SK-N-SH (cell line): ENCODE measurements around the gene SFI1. TPM values are rescaled to one million over a fixed set of nuclear protein-coding genes. Genes with fewer than 3 reads are reported as not detected.

Source experiments
- CTCF ChIA-PET: fragments of 300-600, 350-600 bp; formaldehyde crosslinking; extraction: SDS; loops from one replicate; lab custom pipeline; 2021; lab: Yijun Ruan, JAX
- POLR2A ChIA-PET: fragments of 350-600 bp; sonication (Branson Sonifier 250); formaldehyde crosslinking; extraction: SDS; loops from one replicate; lab custom pipeline; 2020; ENCODE audit warnings: antibody characterized with exemption, inconsistent platforms; lab: Yijun Ruan, JAX
- DNase-seq: peaks from one replicate; pipeline ENCODE4 v3.0.0; 2012
- H2AFZ ChIP-seq: fragments of 200-600 bp; sonication (generic); 2 replicates; pipeline ENCODE4 v1.8.1; 2016; ENCODE audit warnings: antibody characterized with exemption, mild to moderate bottlenecking, low read depth
- H3F3A ChIP-seq: fragments of 200-600 bp; sonication (generic); replicated peaks from 2 replicates; pipeline ENCODE3; 2016; ENCODE audit warnings: antibody characterized with exemption, mild to moderate bottlenecking; ENCODE audit not compliant: insufficient read depth
- H3K27ac ChIP-seq, 2 experiments: fragments of 200-500 bp in 1 of 2; fragments of 200-600 bp in 1 of 2; sonication (Bioruptor generic) in 1 of 2; sonication (generic), shearing (Covaris generic) in 1 of 2; 2 replicates each; pipeline versions ENCODE4 v1.5.1 to v1.6.1; 2014 to 2016; ENCODE audit warnings: low read depth in 2 of 2, inconsistent platforms in 1 of 2, low read length in 1 of 2, mild to moderate bottlenecking in 1 of 2, mixed read lengths in 1 of 2
- H3K27me3 ChIP-seq: fragments of 200-600 bp; sonication (generic), shearing (Covaris generic); 2 replicates; pipeline ENCODE4 v1.6.1; 2016; ENCODE audit warnings: mixed run types; ENCODE audit not compliant: insufficient read depth
- H3K36me3 ChIP-seq, 2 experiments: fragments of 200-500 bp in 1 of 2; fragments of 200-600 bp in 1 of 2; sonication (Bioruptor generic) in 1 of 2; sonication (generic) in 1 of 2; replicated peaks in 1 of 2; 2 replicates each; pipeline versions ENCODE3 to v1.5.1; 2014 to 2016; ENCODE audit warnings: low read length in 1 of 2, mild to moderate bottlenecking in 1 of 2; ENCODE audit not compliant: insufficient read depth in 2 of 2, control insufficient read depth in 1 of 2
- H3K4me1 ChIP-seq, 2 experiments: fragments of 200-500 bp in 1 of 2; fragments of 200-600 bp in 1 of 2; sonication (Bioruptor generic) in 1 of 2; sonication (generic), shearing (Covaris generic) in 1 of 2; 2 replicates each; pipeline versions ENCODE4 v1.5.1 to v1.6.1; 2014 to 2016; ENCODE audit warnings: low read depth in 1 of 2, low read length in 1 of 2, mixed run types in 1 of 2; ENCODE audit not compliant: insufficient read depth in 2 of 2, control insufficient read depth in 1 of 2
- H3K4me2 ChIP-seq: fragments of 200-600 bp; sonication (generic), shearing (Covaris generic); 2 replicates; pipeline ENCODE4 v1.6.1; 2017; ENCODE audit warnings: mixed run types
- H3K4me3 ChIP-seq, 2 experiments: fragments of 200-500 bp in 1 of 2; fragments of 200-600 bp in 1 of 2; sonication (Bioruptor generic) in 1 of 2; sonication (generic), shearing (Covaris generic) in 1 of 2; 2 replicates each; pipeline versions ENCODE4 v1.5.1 to v1.8.1; 2014 to 2016; ENCODE audit warnings: low read depth in 2 of 2, inconsistent platforms in 1 of 2, low read length in 1 of 2, mild to moderate bottlenecking in 1 of 2, mixed read lengths in 1 of 2, moderate library complexity in 1 of 2
- H3K79me2 ChIP-seq: fragments of 200-600 bp; sonication (generic); 2 replicates; pipeline ENCODE4 v1.8.1; 2017; ENCODE audit warnings: mild to moderate bottlenecking; ENCODE audit not compliant: insufficient read depth
- H3K9ac ChIP-seq: fragments of 200-600 bp; sonication (generic); 2 replicates; pipeline ENCODE4 v1.6.1; 2017; ENCODE audit warnings: mixed run types
- H3K9me2 ChIP-seq: fragments of 200-600 bp; sonication (generic); 2 replicates; pipeline ENCODE4 v1.6.1; 2017; ENCODE audit warnings: mixed run types
- H3K9me3 ChIP-seq: fragments of 200-600 bp; sonication (generic); 2 replicates; pipeline ENCODE4 v1.6.1; 2017; ENCODE audit warnings: mixed run types, mild to moderate bottlenecking, moderate library complexity
- H4K20me1 ChIP-seq: fragments of 200-600 bp; sonication (generic); 2 replicates; pipeline ENCODE4 v1.6.1; 2017; ENCODE audit warnings: mild to moderate bottlenecking, mixed run types; ENCODE audit not compliant: insufficient read depth
- FOSL2 ChIP-seq: IDR thresholded peaks from 2 replicates; pipeline ENCODE4 v1.4.0; 2012; ENCODE audit warnings: low read depth, mild to moderate bottlenecking, moderate library complexity, borderline replicate concordance
- FOXJ3 ChIP-seq: sonication (generic); formaldehyde crosslinking; IDR thresholded peaks from 2 replicates; pipeline ENCODE4 v1.5.1; 2020; ENCODE audit warnings: mild to moderate bottlenecking, missing genetic modification reagents
- FOXM1 ChIP-seq: IDR thresholded peaks from 2 replicates; pipeline ENCODE4 v1.4.0; 2012; ENCODE audit warnings: low read depth, mild to moderate bottlenecking
- GABPA ChIP-seq: IDR thresholded peaks from 2 replicates; pipeline ENCODE4 v1.4.0; 2012; ENCODE audit warnings: low read depth, mild to moderate bottlenecking
- GATA2 ChIP-seq: sonication (generic); formaldehyde crosslinking; IDR thresholded peaks from 2 replicates; pipeline ENCODE4 v1.5.0; 2020; ENCODE audit warnings: mild to moderate bottlenecking, missing genetic modification reagents
- JUND ChIP-seq: IDR thresholded peaks from 2 replicates; pipeline ENCODE4 v1.4.0; 2012
- MAX ChIP-seq: IDR thresholded peaks from 2 replicates; pipeline ENCODE4 v1.4.0; 2012; ENCODE audit warnings: low read depth
- MEF2A ChIP-seq: IDR thresholded peaks from 2 replicates; pipeline ENCODE4 v1.4.0; 2012; ENCODE audit warnings: low read depth, borderline replicate concordance
- MXI1 ChIP-seq: IDR thresholded peaks from 2 replicates; pipeline ENCODE4 v1.6.1; 2012; ENCODE audit warnings: mild to moderate bottlenecking, low read depth, low read length, improper control_type of control experiment
- NRF1 ChIP-seq: IDR thresholded peaks from 2 replicates; pipeline ENCODE4 v1.6.1; 2012; ENCODE audit warnings: low read depth, mild to moderate bottlenecking, low read length
- PBX3 ChIP-seq: IDR thresholded peaks from 2 replicates; pipeline ENCODE4; 2012
- POLR2AphosphoS5 ChIP-seq: IDR thresholded peaks from 2 replicates; pipeline ENCODE4 v1.6.1; 2012; ENCODE audit warnings: low read depth, low read length
- RAD21 ChIP-seq: IDR thresholded peaks from 2 replicates; pipeline ENCODE4 v1.6.1; 2012; ENCODE audit warnings: mild to moderate bottlenecking, low read length
- RFX5 ChIP-seq: IDR thresholded peaks from 2 replicates; pipeline ENCODE4 v1.6.1; 2012; ENCODE audit warnings: mild to moderate bottlenecking, improper control_type of control experiment, low read length
- SIN3A ChIP-seq: IDR thresholded peaks from 2 replicates; pipeline ENCODE4 v1.6.1; 2012; ENCODE audit warnings: low read depth, mild to moderate bottlenecking, low read length, moderate library complexity, borderline replicate concordance
- SMC3 ChIP-seq: IDR thresholded peaks from 2 replicates; pipeline ENCODE4 v1.6.1; 2012; ENCODE audit warnings: low read depth, low read length, improper control_type of control experiment
- TAF1 ChIP-seq: IDR thresholded peaks from 2 replicates; pipeline ENCODE4 v1.6.1; 2012; ENCODE audit warnings: low read depth, mild to moderate bottlenecking, low read length, moderate library complexity, borderline replicate concordance
- TEAD4 ChIP-seq: IDR thresholded peaks from 2 replicates; pipeline ENCODE4 v1.4.0; 2012; ENCODE audit warnings: mild to moderate bottlenecking, borderline replicate concordance; ENCODE audit not compliant: insufficient read depth
- USF1 ChIP-seq: IDR thresholded peaks from 2 replicates; pipeline ENCODE4 v1.4.0; 2012; ENCODE audit warnings: low read depth, borderline replicate concordance
- USF2 ChIP-seq: fragments of 150-350 bp; IDR thresholded peaks from 2 replicates; pipeline ENCODE4 v1.6.1; 2017; ENCODE audit warnings: antibody characterized with exemption, low read length, low read depth, borderline replicate concordance
- WGBS: methylation state at CpG from one replicate; pipeline ENCODE4 v1.1.6; 2017; ENCODE audit warnings: low lambda C conversion rate; 5-methylcytosine and 5-hydroxymethylcytosine counted together
- polyA plus RNA-seq, 3 experiments: library from polyadenylated mRNA; depleted of rRNA; stranded (reverse); fragments of >200 nt; gene quantifications; 2 replicates each; pipeline ENCODE4 v1.2.3, GENCODE V29; 2012

SFI1 gene
- polyA plus RNA-seq, 1 of the 3 experiments (the other 2 are of a cell fraction), result 24.7 TPM

GRCh38 chr22:31613904-31614296, 117.6 kb downstream of the SFI1 start:
- Histone ChIP-seq H3K9me3 (no peaks in the 10 kb centered on the region), H3K27ac (no peak overlapping the region; a peak in 1 of 4 replicates), H3K27me3 (no peaks in the 10 kb centered on the region), H3K4me3 (no peak overlapping the region), H3K9me2 (no peaks in the 10 kb centered on the region), H3F3A (no peaks in the 10 kb centered on the region), H3K79me2 (no peaks in the 10 kb centered on the region), H3K36me3 (peaks cover under 1 to 21% of the 10 kb centered on the region in 2 experiments), H3K9ac (no peak overlapping the region), H4K20me1 (no peaks in the 10 kb centered on the region), H3K4me1 (peaks cover 0 to 25% of the 10 kb centered on the region in 2 experiments; a peak in 1 of 4 replicates), H3K4me2 (no peak overlapping the region), H2AFZ (no peak overlapping the region)
- ChIA-PET CTCF (interaction anchor here (1.1 to 2.9 kb wide), 2 partner anchors 19 to 53 kb away, joined by 4 to 9 read pairs; no protein-coding TSS in a partner anchor), POLR2A (no interaction called here)
- TF ChIP-seq FOXM1, result no peak
- TF ChIP-seq JUND, result no peak
- no peak for TF ChIP-seq USF1
- no peak for TF ChIP-seq GABPA
- no peak for TF ChIP-seq GATA2 (CRISPR knock-in tag)
- no peak for TF ChIP-seq MXI1
- TF ChIP-seq NRF1, result no peak
- no peak for TF ChIP-seq RAD21
- TF ChIP-seq FOXJ3 (CRISPR knock-in tag), result no peak
- TF ChIP-seq MEF2A, result no peak
- TF ChIP-seq POLR2AphosphoS5, result no peak
- no peak for TF ChIP-seq FOSL2
- no peak for TF ChIP-seq TEAD4
- TF ChIP-seq RFX5, result no peak
- no peak for TF ChIP-seq PBX3
- TF ChIP-seq MAX, result no peak
- TF ChIP-seq TAF1, result no peak
- no peak for TF ChIP-seq USF2
- TF ChIP-seq SIN3A, result no peak
- no peak for TF ChIP-seq SMC3
- DNase-seq, result no peak
- 88% methylated on average over 6 of the region's 10 CpGs for whole genome bisulfite sequencing
